Astrocyte (in vitro differentiated cells and primary cell): Measurements from ENCODE around the gene CSNK1A1. TPM values are rescaled to one million over a fixed set of nuclear protein-coding genes. Genes with fewer than 3 reads are reported as not detected.
"Not testable (repeated sequence)": the region's sequence is repeated elsewhere in the genome, so short reads cannot be mapped to it uniquely, and the experiment has no call there.

Experiments
- DNase-seq: peaks from one replicate; pipeline ENCODE4 v3.0.0-alpha.2; 2010; ENCODE audit warnings: low read depth
- FAIRE-seq: peaks from 2 replicates; lab custom pipeline; 2011; peaks lifted over from hg19 to GRCh38; lab: Jason Lieb, UNC
- H2AFZ ChIP-seq: 2 replicates; pipeline ENCODE4 v1.6.0; 2012; ENCODE audit warnings: low read depth, low read length, inconsistent platforms
- H3K27ac ChIP-seq: 2 replicates; pipeline ENCODE4 v1.5.1; 2011; ENCODE audit warnings: low read depth, low read length, inconsistent platforms
- H3K27me3 ChIP-seq: 2 replicates; pipeline ENCODE4 v1.6.0; 2011; ENCODE audit warnings: low read length, inconsistent platforms; ENCODE audit not compliant: insufficient read depth
- H3K36me3 ChIP-seq: 2 replicates; pipeline ENCODE4 v1.5.1; 2011; ENCODE audit warnings: low read length, inconsistent platforms; ENCODE audit not compliant: insufficient read depth
- H3K4me1 ChIP-seq: 2 replicates; pipeline ENCODE4 v1.5.1; 2011; ENCODE audit warnings: low read length, inconsistent platforms; ENCODE audit not compliant: insufficient read depth
- H3K4me2 ChIP-seq: 2 replicates; pipeline ENCODE4 v1.6.0; 2012; ENCODE audit warnings: low read length, inconsistent platforms
- H3K4me3 ChIP-seq: 2 replicates; pipeline ENCODE4 v1.5.1; 2011; ENCODE audit warnings: low read depth, mild to moderate bottlenecking, low read length, inconsistent platforms; ENCODE audit not compliant: insufficient read depth
- H3K79me2 ChIP-seq: 2 replicates; pipeline ENCODE4 v1.6.0; 2012; ENCODE audit warnings: mild to moderate bottlenecking, low read length, inconsistent platforms; ENCODE audit not compliant: insufficient read depth
- H3K9ac ChIP-seq: 2 replicates; pipeline ENCODE4 v1.6.0; 2012; ENCODE audit warnings: mild to moderate bottlenecking, low read length, inconsistent platforms
- H3K9me3 ChIP-seq: 2 replicates; pipeline ENCODE4 v1.5.1; 2012; ENCODE audit warnings: low read depth, mild to moderate bottlenecking, low read length, inconsistent platforms; ENCODE audit not compliant: insufficient read depth
- H4K20me1 ChIP-seq: 2 replicates; pipeline ENCODE4 v1.6.0; 2012; ENCODE audit warnings: low read length, inconsistent platforms; ENCODE audit not compliant: insufficient read depth
- H3K27ac Mint-ChIP-seq: one replicate; pipeline ENCODE4 v1.8.0; 2021; ENCODE audit warnings: mild to moderate bottlenecking, mixed read lengths; ENCODE audit not compliant: unreplicated experiment
- H3K27me3 Mint-ChIP-seq: one replicate; pipeline ENCODE4 v1.8.0; 2021; ENCODE audit warnings: low read depth, mixed read lengths; ENCODE audit not compliant: unreplicated experiment
- H3K36me3 Mint-ChIP-seq: one replicate; pipeline ENCODE4 v1.8.0; 2021; ENCODE audit warnings: low read depth, mixed read lengths; ENCODE audit not compliant: unreplicated experiment
- H3K4me1 Mint-ChIP-seq: one replicate; pipeline ENCODE4 v1.8.0; 2021; ENCODE audit warnings: low read depth, mixed read lengths; ENCODE audit not compliant: unreplicated experiment
- H3K4me3 Mint-ChIP-seq: one replicate; pipeline ENCODE4 v1.8.0; 2021; ENCODE audit warnings: mild to moderate bottlenecking, moderate library complexity, mixed read lengths; ENCODE audit not compliant: unreplicated experiment
- H3K9me3 Mint-ChIP-seq: one replicate; pipeline ENCODE4 v1.8.0; 2021; ENCODE audit warnings: mild to moderate bottlenecking, mixed read lengths; ENCODE audit not compliant: unreplicated experiment
- EZH2 ChIP-seq: IDR thresholded peaks from 2 replicates; pipeline ENCODE4 v1.6.1; 2012; ENCODE audit warnings: mild to moderate bottlenecking, low read length, inconsistent platforms; ENCODE audit not compliant: insufficient read depth
- total RNA-seq: library from RNA; stranded (reverse); gene quantifications from 2 replicates; pipeline ENCODE4 v1.2.1, GENCODE V29; 2021
- TF ChIP-seq, protein P1 (sequence below): IDR thresholded peaks from 2 replicates; pipeline ENCODE4 v1.5.1; 2011; ENCODE audit warnings: low read depth, mild to moderate bottlenecking, inconsistent platforms, low read length, moderate library complexity; ENCODE audit not compliant: insufficient read depth

CSNK1A1 gene
- total RNA-seq, 1 donor from 2014 or later: 384 TPM

DNA sequence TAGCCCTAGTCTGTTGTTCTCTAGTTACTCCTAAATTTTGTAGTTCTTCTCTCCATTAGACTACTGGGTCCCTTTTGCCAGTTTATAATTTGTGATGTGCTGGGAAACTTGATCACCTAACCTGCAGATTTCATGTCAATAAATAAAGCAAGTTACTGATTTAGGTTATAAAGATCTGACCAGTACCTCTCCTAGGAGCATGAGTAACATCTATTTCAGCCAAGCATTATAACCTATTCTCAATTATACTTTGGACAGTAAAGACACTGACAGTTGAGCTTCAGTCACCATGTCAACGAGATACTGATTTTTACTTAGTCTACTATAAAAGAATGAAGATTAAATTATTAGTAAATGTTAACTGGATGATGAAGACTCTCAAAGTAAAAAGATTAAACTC is 36.7 kb downstream of the CSNK1A1 start:
- Histone ChIP-seq H3K4me2 (no peak overlapping the region), H3K27me3 (no peaks in the 10 kb centered on the region), H3K4me3 (no peak overlapping the region), H3K4me1 (peaks cover 13% of the 10 kb centered on the region), H3K36me3 (peaks cover 45% of the 10 kb centered on the region), H2AFZ (no peak overlapping the region), H3K9ac (no peak overlapping the region), H3K79me2 (peaks cover 95% of the 10 kb centered on the region), H3K9me3 (no peaks in the 10 kb centered on the region), H4K20me1 (peaks cover 82% of the 10 kb centered on the region), H3K27ac (no peak overlapping the region)
- no peaks in the 10 kb centered on the region for H3K27me3 Mint-ChIP-seq
- no peaks in the 10 kb centered on the region for H3K9me3 Mint-ChIP-seq
- H3K27ac Mint-ChIP-seq: peak overlapping the region; percentile 50
- TF ChIP-seq, protein P1, sequence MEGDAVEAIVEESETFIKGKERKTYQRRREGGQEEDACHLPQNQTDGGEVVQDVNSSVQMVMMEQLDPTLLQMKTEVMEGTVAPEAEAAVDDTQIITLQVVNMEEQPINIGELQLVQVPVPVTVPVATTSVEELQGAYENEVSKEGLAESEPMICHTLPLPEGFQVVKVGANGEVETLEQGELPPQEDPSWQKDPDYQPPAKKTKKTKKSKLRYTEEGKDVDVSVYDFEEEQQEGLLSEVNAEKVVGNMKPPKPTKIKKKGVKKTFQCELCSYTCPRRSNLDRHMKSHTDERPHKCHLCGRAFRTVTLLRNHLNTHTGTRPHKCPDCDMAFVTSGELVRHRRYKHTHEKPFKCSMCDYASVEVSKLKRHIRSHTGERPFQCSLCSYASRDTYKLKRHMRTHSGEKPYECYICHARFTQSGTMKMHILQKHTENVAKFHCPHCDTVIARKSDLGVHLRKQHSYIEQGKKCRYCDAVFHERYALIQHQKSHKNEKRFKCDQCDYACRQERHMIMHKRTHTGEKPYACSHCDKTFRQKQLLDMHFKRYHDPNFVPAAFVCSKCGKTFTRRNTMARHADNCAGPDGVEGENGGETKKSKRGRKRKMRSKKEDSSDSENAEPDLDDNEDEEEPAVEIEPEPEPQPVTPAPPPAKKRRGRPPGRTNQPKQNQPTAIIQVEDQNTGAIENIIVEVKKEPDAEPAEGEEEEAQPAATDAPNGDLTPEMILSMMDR: no peak
- TF ChIP-seq EZH2: no peak
- peaks cover 44% of the 10 kb centered on the region for H3K4me1 Mint-ChIP-seq
- peaks cover 11% of the 10 kb centered on the region for H3K36me3 Mint-ChIP-seq
- H3K4me3 Mint-ChIP-seq: no peak overlapping the region
- FAIRE-seq (no peak), DNase-seq (no peak)

DNA sequence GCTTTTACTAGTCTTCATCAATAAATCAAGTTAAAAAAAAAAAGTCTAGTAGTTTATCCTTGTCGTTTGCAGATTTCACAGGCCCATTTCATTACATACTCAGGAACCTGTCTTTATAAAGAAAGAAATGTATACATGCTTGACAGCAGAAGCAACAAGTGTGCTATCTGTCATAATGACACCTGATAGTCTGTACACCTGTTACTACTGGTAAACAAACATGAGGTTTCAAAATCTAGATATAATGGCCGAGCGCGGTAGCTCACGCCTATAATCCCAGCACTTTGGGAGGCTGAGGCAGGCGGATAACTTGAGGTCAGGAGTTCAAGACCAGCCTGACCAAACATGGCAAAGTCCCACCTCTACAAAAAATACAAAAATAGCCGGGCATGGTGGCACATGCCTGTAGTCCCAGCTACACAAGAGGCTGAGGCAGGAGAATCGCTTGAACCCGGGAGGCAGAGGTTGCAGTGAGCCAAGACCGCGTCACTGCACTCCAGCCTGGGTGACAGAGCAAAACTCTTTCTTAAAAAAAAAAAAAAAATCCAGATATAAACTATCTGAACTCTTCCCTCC is 37.8 kb downstream of the CSNK1A1 start:
- Histone ChIP-seq H3K36me3 (peaks cover 50% of the 10 kb centered on the region), H3K79me2 (peaks cover 90% of the 10 kb centered on the region), H4K20me1 (peaks cover 75% of the 10 kb centered on the region)
- H3K4me1 Mint-ChIP-seq: peaks cover 37% of the 10 kb centered on the region
- H3K9me3 Mint-ChIP-seq, H3K27me3 Mint-ChIP-seq, FAIRE-seq, H3K27me3 ChIP-seq, H3K4me3 Mint-ChIP-seq, H3K4me3 ChIP-seq, H2AFZ ChIP-seq, H3K27ac Mint-ChIP-seq, H3K27ac ChIP-seq, DNase-seq, H3K36me3 Mint-ChIP-seq, H3K4me1 ChIP-seq, H3K4me2 ChIP-seq, H3K9ac ChIP-seq, H3K9me3 ChIP-seq: not testable (repeated sequence)

DNA sequence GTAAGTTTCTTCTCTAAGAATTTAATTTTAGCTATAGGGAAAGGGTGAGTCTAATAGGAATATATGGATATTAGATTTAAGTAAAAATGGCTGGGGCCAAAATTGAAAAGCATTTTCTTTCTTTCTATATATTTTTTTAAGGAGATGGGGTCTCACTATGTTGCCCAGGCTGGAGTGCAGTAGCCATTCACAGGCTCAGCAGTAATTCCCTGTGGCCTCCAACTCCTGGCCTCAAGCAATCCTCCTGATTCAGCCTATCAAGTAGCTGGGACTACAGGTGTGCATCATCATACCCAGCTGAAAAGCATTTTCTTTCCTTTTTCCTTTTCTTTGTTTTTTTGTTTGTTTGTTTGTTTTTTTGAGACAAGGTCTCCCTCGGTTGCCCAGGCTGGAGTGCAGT is 41.1 kb downstream of the CSNK1A1 start:
- H3K79me2 ChIP-seq: peaks cover 83% of the 10 kb centered on the region
- H4K20me1 ChIP-seq: peaks cover 57% of the 10 kb centered on the region
- H3K9me3 ChIP-seq: no peaks in the 10 kb centered on the region
- H2AFZ ChIP-seq: no peak overlapping the region
- H3K9me3 Mint-ChIP-seq: no peaks in the 10 kb centered on the region
- peaks cover 18% of the 10 kb centered on the region for H3K36me3 Mint-ChIP-seq
- no peak overlapping the region for H3K4me3 ChIP-seq
- no peaks in the 10 kb centered on the region for H3K27me3 Mint-ChIP-seq
- no peaks in the 10 kb centered on the region for H3K27me3 ChIP-seq
- H3K4me1 ChIP-seq: no peaks in the 10 kb centered on the region
- no peak overlapping the region for H3K4me2 ChIP-seq
- H3K27ac ChIP-seq: no peak overlapping the region
- FAIRE-seq (no peak), DNase-seq (no peak)
- peak overlapping the region; percentile 34 for H3K4me3 Mint-ChIP-seq
- peaks cover 70% of the 10 kb centered on the region for H3K36me3 ChIP-seq
- TF ChIP-seq, protein P1: no peak
- no peak for TF ChIP-seq EZH2
- H3K9ac ChIP-seq: no peak overlapping the region
- H3K4me1 Mint-ChIP-seq: peaks cover 18% of the 10 kb centered on the region
- H3K27ac Mint-ChIP-seq: peak overlapping the region; percentile 47
